GM21515 (cell line): ENCODE measurements around the gene MGAT4A.
"Not testable (repeated sequence)": the region's sequence is repeated elsewhere in the genome, so short reads cannot be mapped to it uniquely, and the experiment has no call there.

Source experiments
- ATAC-seq: cut with Tn5 transposase; IDR thresholded peaks from one replicate; pipeline ENCODE4 v1.9.1; 2021; ENCODE audit not compliant: unreplicated experiment

MGAT4A gene

DNA sequence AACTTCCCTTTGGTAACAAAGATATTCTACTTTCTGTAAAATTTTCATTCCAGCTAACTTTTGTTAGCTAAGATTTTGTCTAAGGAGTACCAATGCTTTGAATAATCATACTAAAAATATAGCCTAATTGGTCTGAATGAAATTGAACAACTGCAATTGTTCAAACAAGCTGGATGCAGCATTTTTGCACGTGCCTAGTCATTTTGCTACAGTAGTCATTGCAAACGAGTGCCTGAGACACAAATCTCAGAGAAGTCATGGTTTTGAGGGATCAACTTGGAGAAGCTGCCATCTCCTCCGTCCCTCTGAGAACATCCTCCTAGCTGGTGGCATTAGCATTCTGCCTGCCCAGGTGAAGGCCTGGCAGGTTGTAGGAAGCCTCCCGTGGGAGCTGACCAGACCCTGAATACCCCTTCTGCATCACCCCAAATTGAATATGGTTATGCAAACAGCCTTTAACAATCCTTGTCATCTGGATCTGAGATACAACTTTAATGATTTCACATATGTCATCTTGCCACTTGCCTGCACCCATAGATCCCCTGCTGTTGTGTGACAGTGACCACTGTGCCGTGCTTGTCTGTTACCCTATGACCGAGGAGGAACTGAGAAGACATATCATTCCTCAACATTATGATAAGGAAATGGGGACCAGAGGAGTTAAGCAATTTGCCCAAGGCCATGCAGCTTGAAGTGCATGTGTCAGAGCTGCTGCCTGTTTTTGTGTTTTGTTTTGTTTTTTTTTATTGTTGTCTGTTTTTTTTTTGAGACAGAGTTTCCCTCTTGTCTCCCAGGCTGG, 29.1 kb upstream of the MGAT4A start:
- no peak for ATAC-seq

DNA sequence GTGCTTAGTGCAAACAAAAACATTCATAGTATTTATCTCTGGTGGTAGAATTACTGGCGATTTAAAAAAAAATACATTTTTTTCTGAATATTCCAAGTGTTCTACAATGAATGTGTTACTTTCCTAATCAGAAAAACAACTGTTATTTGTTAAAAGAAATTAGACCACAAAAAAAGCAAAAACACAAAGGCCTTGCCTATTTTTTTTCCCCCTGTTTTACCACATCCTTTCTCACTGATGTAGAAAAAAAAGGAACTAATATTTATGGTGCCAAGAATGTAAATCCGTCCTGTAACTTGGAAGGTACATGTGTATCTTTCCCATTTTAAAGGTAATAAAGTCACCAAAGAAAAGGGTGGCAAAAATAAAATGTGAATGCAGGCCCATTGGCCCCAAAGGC, 28.4 kb upstream of the MGAT4A start:
- ATAC-seq: no peak

DNA sequence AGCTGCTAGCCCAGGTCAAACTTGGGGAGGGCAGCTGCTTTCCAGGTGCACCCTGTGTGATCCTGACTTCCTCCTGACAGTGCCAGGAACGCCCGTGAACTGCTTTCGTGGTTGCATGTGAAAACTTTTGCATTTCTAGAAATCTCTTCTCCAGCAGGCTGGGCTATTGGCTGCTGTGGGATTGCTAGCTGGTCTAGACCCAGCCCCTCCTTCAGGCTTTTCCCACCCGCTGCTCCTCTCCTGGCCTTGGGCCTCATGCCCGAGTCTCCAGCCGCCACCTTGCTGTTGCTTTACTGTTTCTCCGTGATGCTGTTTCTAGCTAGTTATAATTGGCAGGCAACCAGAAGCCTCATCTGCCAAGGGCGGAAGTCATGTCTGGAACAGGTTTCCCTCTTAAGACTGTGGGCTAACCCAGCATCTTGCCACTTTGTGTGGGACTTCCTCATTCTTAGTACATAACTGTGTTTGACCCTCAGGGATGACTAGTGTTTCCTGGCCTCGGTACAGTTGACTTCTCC, 27.0 kb upstream of the MGAT4A start:
- peak; percentile 82 for ATAC-seq

DNA sequence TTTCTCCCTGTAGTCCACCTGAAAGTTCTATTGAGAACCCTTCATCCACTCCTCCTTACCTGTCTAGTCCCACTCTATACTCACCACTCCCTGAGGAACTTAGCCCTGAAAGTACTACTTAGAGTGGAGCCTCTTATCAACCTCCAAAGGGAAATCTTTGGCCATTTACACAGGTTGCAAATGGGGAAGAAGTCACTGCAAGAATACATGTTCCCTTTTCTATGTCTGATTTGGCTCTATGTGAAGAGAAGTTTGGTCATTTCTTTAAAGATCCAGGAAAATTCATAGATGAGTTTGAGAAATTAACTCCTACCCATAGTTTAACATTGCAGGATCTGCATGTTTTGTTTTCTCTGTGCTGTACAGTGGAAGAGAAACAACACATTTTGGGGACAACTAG, 22.9 kb upstream of the MGAT4A start:
- no peak for ATAC-seq

DNA sequence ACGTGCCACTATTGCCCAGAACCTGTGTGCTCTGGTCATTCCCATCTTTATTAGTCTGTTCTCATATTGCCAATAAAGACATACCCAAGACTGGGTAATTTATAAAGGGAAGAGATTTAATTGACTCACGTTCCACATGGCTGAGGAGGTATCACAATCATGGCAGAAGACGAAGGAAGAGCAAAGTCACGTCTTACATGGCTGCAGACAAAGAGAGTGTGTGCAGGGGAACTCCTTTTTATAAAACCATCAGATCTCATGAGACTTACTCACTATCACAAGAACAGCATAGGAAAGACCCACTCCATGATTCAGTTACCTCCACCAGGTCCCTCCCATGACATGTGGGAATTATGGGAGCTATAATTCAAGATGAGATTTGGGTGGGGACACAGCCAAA, 21.8 kb upstream of the MGAT4A start:
- not testable (repeated sequence) for ATAC-seq

DNA sequence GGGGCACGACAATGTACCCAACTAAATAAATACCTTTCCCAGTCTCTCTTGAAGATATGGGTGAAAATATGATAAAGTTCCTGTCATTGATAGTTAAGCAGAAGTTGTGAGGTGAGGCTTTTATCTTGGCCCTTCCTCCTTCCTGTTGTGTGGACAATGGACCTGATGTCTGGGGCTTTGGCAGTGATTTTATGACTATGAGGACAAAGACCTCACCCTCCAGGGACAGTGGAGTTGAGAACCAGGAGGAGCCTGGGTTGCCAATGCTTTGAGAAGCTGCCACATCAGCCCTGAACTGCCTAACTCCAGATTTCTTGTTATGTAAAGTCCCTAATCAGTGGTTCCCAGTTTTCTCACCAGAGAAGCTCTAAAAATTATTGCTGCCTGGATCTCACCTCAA, 20.8 kb upstream of the MGAT4A start:
- no peak for ATAC-seq

DNA sequence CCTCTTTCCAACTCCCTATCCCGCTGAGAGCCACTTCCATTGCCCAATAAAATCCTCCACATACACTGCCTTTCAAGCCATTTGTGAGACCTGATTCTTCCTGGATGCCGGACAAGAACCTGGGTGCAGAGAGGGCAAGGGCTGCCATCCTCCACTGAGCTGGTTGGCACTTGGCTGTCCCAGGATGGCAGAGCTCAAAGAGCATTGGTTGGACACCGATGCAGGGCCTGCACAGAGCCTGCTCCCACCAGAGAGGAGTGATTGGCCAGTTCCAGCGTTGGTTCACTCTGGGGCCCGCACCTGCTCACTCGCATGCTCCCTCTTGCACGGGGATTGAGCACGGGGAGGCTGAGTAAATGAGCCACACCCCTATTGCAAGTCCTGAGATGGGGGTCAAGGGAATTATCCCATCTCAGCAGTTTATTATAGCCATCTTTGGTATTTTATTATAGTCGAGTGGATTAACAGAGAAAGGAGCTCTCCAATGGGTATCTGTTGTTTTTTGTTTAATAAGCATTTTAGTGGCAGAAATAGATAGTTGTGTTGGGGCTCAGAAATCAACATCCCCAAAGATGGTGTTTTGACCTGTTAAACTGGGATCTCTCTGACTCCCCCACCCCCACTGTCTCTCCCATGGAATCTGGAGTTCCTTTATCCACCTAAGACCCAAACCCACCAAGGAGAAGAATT, 19.8 kb upstream of the MGAT4A start:
- no peak for ATAC-seq

DNA sequence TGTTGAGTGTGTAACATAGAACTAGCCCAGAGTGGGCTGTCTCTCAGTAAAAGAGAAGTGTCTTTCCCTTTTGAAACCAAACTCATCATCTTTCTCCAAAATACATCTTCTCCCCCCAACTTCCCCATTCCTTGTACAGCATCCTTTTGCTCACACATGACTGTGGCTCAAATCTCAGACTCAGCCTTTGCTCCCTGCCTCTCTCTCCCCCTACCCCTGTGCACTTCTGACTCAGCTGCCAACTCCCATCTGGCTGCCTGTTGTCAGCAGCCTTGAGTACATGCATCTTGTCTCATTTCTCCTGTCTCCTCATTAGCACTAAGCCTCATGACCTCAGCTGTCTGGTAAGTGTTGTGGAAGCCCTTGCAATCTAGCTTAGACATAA, 18.1 kb upstream of the MGAT4A start:
- ATAC-seq: peak; percentile 45

DNA sequence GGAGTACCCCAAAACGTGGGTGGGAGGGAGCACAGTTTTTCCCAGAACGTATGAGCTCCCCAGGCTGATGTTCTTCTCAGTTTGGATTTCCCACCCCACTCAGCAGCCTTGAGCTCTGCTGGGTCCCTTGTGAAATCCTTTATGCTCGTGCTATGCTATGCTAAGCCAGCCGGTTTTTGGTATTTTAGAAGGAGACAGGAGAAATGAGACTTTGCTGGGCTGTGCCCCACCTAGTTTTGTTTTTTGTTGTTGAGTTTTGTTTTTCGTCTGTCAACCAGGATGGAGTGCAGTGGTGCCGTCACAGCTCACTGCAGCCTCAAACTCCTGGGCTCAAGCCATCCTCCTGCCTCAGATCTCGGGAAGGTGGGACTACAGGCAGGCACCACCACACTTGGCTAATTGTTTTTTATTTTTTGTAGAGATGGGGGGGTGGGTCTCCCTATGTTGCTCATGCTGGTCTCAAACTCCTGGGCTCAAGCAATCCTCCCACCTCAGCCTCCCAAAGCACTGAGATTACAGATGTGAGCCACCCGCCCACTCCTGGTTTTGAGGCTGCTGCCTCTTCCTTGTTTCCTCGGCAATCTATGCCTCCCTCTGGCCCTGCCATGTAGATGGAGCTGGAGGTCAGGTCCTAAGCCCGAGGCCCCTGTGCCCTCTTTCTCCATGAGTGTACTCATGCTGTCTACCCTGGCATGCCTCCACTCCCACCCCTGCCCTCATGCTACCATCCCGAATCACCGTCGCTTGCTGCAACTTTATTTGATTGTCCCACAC, 17.5 kb upstream of the MGAT4A start:
- ATAC-seq: peak; percentile 71

DNA sequence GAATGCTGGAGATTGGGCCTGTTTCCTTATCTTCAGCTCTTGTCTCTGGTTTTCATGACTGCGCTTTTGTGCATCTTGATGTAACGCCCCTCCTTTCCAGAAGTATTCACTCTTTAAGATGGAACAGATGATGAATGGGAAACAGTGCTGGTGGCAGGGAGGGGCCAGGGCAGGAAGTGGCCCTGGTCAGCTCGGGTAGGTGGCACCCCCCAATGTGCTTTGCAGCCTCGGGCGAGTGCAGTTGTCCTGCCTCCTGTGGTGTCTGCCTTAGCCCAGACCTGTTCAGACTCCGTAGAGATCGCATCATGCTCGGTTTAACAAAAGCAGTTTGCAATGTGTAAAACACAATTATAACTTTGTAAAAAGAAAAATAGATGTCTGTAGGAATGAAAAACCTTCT, 17.0 kb upstream of the MGAT4A start:
- no peak for ATAC-seq

DNA sequence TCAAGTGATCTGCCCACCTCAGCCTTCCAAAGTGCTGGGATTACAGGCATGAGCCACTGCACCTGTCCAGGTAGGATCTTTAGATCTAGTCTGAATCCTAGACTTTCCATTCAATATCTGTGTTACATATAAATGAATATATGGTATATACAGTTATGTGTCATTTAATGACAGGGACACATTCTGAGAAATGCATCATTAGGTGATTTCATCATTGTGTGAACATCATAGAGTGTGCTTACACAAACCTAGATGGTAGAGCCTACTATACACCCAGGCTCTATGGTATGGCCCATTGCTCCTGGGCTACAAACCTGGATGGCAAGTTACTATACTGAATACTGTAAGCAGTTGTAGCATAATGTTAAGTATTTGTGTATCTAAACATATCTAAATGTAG, 15.5 kb upstream of the MGAT4A start:
- ATAC-seq: no peak

DNA sequence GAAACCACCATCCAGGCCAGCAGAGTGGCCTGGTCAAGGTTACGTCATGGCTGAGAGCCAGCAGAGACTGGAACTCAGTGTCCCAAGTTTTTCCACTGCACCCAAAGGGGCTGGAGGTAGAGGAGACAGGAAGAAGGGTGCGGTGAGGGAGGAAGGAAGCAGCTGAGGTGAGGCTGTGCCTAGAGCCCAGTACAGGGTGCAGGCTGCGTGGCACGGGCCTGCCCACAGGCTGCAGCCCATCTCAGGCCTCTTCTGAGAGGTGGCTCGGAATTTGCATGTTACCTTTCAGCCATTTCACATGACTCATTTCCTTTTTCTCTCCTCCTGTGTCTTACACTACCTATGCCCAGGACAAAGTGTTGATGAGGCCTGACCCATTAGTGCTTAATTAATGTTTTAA, 13.7 kb upstream of the MGAT4A start:
- no peak for ATAC-seq

DNA sequence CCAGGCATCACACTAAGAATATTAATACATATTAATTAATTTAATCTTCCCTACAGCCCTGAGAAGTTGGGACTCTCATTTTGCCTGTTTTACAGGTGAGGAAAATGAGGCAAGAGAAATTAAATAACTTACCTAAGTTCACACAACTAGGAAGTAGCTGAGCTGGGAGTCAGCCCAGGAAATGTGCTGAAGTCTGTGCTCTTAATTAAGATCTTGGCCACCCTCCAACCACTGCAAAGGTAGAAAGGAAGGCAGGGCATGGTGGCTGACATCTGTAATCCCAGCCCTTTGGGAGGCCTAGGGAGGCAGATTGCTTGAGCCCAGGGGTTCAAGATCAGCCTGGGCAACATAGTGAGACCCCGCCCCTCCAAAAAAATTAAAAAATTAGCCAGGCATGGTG, 12.9 kb upstream of the MGAT4A start:
- no peak for ATAC-seq

DNA sequence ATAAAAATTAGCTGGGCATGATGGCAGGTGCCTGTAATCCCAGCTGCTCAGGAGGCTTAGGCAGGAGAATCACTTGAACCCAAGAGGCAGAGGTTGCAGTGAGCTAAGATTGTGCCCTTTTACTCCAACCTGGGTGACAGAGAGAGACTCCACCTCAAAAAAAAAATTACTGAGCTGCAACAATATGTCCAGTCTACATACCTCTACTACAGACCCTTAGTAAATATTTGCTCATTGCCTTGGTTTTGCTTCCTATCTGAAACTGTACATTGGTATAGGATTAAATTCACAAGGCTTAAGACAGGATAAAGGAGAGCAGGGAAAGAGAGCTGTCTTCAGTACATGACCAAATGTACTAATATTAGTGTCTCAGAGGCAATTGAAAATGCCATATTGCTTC, 8.1 kb upstream of the MGAT4A start:
- ATAC-seq: no peak

DNA sequence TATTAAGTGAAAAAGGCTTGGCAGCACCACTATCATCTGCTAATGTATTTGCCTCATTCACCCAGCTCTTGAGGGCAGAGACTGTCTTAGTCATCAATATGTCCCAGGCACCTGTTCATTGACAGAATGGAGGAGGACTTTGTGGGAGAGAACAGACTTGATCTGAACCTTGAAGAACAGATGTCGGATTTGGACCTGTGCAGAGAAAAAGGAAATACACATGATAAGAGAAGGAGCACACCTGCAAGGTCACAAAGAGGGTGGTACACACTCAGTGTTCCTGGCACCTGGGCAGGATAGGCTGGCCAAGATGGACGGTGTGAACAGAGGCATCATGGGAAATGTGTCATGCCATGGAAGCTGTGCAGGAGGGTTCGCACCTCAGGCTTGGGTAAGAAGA, 7.4 kb upstream of the MGAT4A start:
- ATAC-seq: no peak

DNA sequence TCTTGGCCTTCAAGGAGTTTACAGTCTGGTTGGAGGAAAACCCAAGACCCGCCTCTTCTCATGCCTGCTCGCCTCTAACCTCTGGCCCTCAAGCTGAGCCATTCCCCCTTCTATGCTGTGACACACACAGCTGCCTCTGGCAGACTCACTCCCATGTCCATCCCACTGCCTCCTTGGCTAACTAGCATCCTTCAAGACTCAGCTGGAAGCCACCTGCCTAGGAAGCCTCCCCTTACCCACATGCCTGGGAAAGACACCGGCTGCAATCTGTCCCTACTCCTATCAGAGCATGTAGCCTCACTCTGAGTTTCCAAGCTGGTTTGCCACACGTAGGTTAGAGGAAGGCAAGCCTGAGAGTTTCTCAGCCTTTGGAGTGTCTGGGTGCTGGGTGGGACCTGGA, 6.9 kb upstream of the MGAT4A start:
- ATAC-seq: no peak

DNA sequence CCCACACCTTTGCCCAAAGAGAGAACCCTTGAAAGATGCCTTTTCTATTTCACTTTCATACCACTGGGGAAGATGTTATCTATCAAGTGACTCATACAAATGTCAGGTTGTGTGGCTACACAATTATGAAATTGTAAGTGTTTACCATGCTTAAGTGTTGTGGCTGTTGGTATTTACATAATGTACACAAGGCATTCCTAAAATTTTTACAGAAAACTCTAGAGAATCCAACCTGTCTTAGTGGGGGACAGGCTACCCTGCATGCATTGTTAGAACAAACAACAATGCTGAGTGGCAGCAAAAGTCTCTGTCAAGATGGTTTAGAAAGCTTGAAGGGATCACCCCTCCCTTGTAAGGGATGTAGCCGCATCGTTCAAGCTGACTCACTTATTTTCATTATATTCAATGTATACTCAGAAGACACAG, 5.5 kb upstream of the MGAT4A start:
- ATAC-seq: no peak

DNA sequence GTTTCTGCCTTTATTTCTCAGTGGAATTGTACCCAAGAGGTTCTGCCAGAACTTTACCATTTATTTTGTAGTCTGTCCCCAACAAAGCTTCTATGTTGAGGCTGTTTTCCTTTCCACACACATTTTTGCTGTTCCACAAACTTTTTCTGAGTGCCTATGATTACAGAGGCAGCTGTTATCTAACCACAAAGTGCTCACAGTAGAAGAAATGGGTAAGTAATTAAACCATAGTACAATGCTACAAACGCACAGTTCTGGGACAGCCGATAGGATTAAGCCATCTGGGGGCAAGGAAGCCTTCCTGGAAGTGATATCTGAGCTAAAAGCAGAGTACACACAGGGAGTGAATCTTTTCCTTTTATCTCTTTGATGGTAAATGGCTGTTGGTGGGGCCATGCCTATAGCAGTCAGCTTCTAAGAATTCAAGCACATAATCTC, 3.9 kb upstream of the MGAT4A start:
- ATAC-seq: no peak

DNA sequence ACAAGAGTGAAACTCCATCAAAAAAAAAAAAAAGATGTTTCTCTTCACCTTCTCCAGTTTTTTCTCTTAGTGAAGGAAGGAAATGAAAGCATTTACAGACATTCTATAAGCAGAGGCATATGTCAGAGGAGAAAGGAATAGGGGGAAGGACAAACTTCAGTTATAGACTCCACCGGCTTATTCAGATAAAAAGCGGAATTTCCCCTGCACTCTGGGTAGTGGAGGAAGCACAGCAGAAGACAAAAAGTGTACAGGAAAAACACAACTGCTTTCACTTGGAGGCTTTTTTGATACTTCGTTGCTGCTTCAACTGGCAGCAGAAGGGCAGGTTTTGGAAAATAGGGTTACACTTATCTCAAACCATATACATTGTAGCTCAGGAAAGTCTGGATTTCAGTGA, 3.2 kb upstream of the MGAT4A start:
- no peak for ATAC-seq

DNA sequence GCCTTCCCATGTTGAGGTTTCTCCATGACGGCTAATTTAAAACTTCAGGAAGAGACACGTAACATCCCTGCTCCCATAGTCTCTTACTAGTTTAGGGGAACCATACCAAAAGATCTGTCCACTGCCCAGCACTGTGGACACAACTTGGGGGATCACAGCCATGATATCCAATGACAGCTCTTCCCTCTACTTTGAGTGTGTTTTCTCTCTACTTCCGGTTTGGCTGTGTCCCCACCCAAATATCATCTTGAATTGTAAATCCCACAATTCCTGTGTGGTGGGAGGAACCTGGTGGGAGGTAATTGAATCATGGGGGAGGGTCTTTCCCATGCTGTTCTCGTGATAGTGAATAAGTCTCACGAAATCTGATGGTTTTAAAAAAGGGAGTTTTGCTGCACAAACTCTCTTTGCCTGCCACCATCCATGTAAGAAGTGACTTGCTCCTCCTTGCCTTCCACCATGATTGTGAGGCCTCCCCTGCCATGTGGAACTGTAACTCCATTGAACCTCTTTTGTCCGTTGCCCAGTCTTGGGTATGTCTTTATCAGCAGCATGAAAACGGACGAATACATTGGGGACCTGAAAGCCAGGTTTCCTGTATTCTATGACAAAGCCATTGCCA, 1.6 kb upstream of the MGAT4A start:
- ATAC-seq: no peak

DNA sequence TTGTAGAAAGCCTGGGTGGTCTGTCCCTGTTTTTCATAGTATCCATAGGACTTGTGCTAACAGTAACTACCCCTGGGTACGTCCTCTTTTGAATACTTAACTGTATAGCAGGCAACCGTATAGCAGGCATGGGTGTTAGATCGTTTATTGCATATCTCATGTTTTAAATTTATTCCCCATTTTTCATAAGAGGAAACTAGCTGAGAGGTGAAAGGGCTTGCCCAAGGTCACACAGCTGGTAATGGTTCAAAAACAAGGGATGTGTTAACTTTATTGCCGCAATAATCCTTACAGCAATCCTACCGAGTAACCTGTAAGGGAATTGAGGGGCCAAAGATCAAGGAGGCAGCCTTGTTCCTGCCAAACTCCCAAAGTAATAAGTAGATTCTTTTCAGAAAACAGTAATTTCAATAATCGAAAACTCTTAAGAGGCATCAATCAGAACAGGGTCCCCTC, 990 bp upstream of the MGAT4A start:
- ATAC-seq: no peak
